ENCODE data around the gene AGL.
"Not testable (repeated sequence)": the region's sequence is repeated elsewhere in the genome, so short reads cannot be mapped to it uniquely, and the experiment has no call there.

AGL gene

GRCh38 chr1:99849744-99850458, at the start of gene AGL:
AGL (plus strand) TSS chr1:99850361; CDS start chr1:99851043, 682 bp downstream.
- in situ Hi-C loops (cut with HindIII; ENCODE audit: low sequenced_read_pairs) = no loop called here

- in situ Hi-C loops (cut with HindIII; ENCODE audit: low sequenced_read_pairs) = no loop called here
Measured at GRCh38 chr1:99801584-99801983, 48.6 kb upstream of the AGL start.

- in situ Hi-C loops (cut with HindIII; ENCODE audit: low sequenced_read_pairs) = no loop called here
Measured at GRCh38 chr1:99806882-99807281, 43.3 kb upstream of the AGL start.

- in situ Hi-C loops (cut with HindIII; ENCODE audit: low sequenced_read_pairs) = no loop called here
Measured at GRCh38 chr1:99808391-99809115, 41.6 kb upstream of the AGL start.

- in situ Hi-C loops (cut with HindIII; ENCODE audit: low sequenced_read_pairs) = no loop called here
Measured at GRCh38 chr1:99811075-99811474, 39.1 kb upstream of the AGL start.

GRCh38 chr1:99811747-99812146, 38.4 kb upstream of the AGL start:
- in situ Hi-C loops (cut with HindIII; ENCODE audit: low sequenced_read_pairs) = no loop called here

- in situ Hi-C loops (cut with HindIII; ENCODE audit: low sequenced_read_pairs) = no loop called here
Measured at GRCh38 chr1:99814373-99814900, 35.7 kb upstream of the AGL start.

- in situ Hi-C loops (cut with HindIII; ENCODE audit: low sequenced_read_pairs) = no loop called here
Measured at GRCh38 chr1:99816656-99817055, 33.5 kb upstream of the AGL start.

GRCh38 chr1:99818063-99818699, 32.0 kb upstream of the AGL start:
- in situ Hi-C loops (cut with HindIII; ENCODE audit: low sequenced_read_pairs) = no loop called here

- in situ Hi-C loops (cut with HindIII; ENCODE audit: low sequenced_read_pairs) = no loop called here
Measured at GRCh38 chr1:99820546-99820945, 29.6 kb upstream of the AGL start.

- in situ Hi-C loops (cut with HindIII; ENCODE audit: low sequenced_read_pairs) = no loop called here
Measured at GRCh38 chr1:99825098-99825497, 25.1 kb upstream of the AGL start.

GRCh38 chr1:99825702-99826101, 24.5 kb upstream of the AGL start:
- in situ Hi-C loops (cut with HindIII; ENCODE audit: low sequenced_read_pairs) = no loop called here

GRCh38 chr1:99827970-99828369, 22.2 kb upstream of the AGL start:
- in situ Hi-C loops (cut with HindIII; ENCODE audit: low sequenced_read_pairs) = no loop called here

- in situ Hi-C loops (cut with HindIII; ENCODE audit: low sequenced_read_pairs) = no loop called here
Measured at GRCh38 chr1:99829269-99829668, 20.9 kb upstream of the AGL start.

- in situ Hi-C loops (cut with HindIII; ENCODE audit: low sequenced_read_pairs) = not testable (repeated sequence)
Measured at GRCh38 chr1:99833911-99834310, 16.2 kb upstream of the AGL start.

GRCh38 chr1:99836171-99837103, 13.7 kb upstream of the AGL start:
- in situ Hi-C loops (cut with HindIII; ENCODE audit: low sequenced_read_pairs) = not testable (repeated sequence)

GRCh38 chr1:99840353-99840752, 9.8 kb upstream of the AGL start:
- in situ Hi-C loops (cut with HindIII; ENCODE audit: low sequenced_read_pairs) = not testable (repeated sequence)

GRCh38 chr1:99843760-99844159, 6.4 kb upstream of the AGL start:
- in situ Hi-C loops (cut with HindIII; ENCODE audit: low sequenced_read_pairs) = no loop called here

- in situ Hi-C loops (cut with HindIII; ENCODE audit: low sequenced_read_pairs) = not testable (repeated sequence)
Measured at GRCh38 chr1:99845201-99845600, 5.0 kb upstream of the AGL start.

- in situ Hi-C loops (cut with HindIII; ENCODE audit: low sequenced_read_pairs) = no loop called here
Measured at GRCh38 chr1:99849413-99849743, 783 bp upstream of the AGL start.

Measured in DLD1 (cell line).